Left lung (tissue), 10 donors: ENCODE measurements around the gene TANC1. TPM values are rescaled to one million over a fixed set of nuclear protein-coding genes. Genes with fewer than 3 reads are reported as not detected.

ENCODE experiments used
- ATAC-seq: fragments of 200-7000 bp; cut with Tn5 transposase; one replicate; pipeline ENCODE4 v1.9.1; 2020; ENCODE audit warnings: moderate library complexity
- DNase-seq, 4 donors: peaks; one replicate each; pipeline ENCODE4 v3.0.0-alpha.2; 2013 to 2020
- H3K27ac ChIP-seq, 2 donors: fragments of 200-600 bp; sonication (generic) in 1 of 2; one replicate each; pipeline versions ENCODE4 v1.5.0 to v1.8.0; 2020 to 2021
- H3K27me3 ChIP-seq, 2 donors: fragments of 200-600 bp; sonication (generic) in 1 of 2; one replicate each; pipeline versions ENCODE4 v1.5.0 to v1.8.0; 2020 to 2021
- H3K36me3 ChIP-seq, 2 donors: fragments of 200-600 bp; sonication (generic) in 1 of 2; one replicate each; pipeline versions ENCODE4 v1.5.0 to v1.8.0; 2020 to 2021
- H3K4me1 ChIP-seq, 2 donors: fragments of 200-600 bp; one replicate each; pipeline ENCODE4 v1.8.0; 2021
- H3K4me3 ChIP-seq, 2 donors: fragments of 200-600 bp; sonication (generic) in 1 of 2; one replicate each; pipeline versions ENCODE4 v1.5.0 to v1.8.0; 2020 to 2021; ENCODE audit warnings: mild to moderate bottlenecking in 1 of 2
- H3K9me3 ChIP-seq, 2 donors: fragments of 200-600 bp; sonication (generic) in 1 of 2; one replicate each; pipeline versions ENCODE4 v1.5.0 to v1.8.0; 2020 to 2021
- intact Hi-C, 2 donors: fragments of 100-400 bp; cut with DNase I; formaldehyde crosslinking; loops; one replicate each; pipeline versions ENCODE4 v1.11.2 to v1.14.2; 2022
- polyA plus RNA-seq, 6 donors: library from polyadenylated mRNA; unstranded; fragments of 120-200 nt; gene quantifications; one replicate each; pipeline ENCODE4 v1.2.1, GENCODE V29; 2013; ENCODE audit not compliant: insufficient read length in 6 of 6
- total RNA-seq, 2 donors: library from RNA; stranded (reverse); fragmentation: NEBNext Ultra II Directional; extraction: Animal tissue kit (Norgen Biotek cat#: 25700); gene quantifications; one replicate each; pipeline ENCODE4 v1.2.1, GENCODE V29; 2021
- TF ChIP-seq, protein P1 (sequence below), 2 donors: fragments of 200-600 bp; sonication (generic) in 1 of 2; IDR thresholded peaks; one replicate each; pipeline versions ENCODE4 v1.5.0 to v1.8.0; 2021; ENCODE audit warnings: antibody characterized with exemption in 2 of 2
- donor health status: DM: no; HTN: yes; CAD: no.
- donor health status: DM: no; HTN: no; CAD: no.

The TANC1 gene
- total and polyA plus RNA-seq, 8 donors = 40.1 to 76.6 (median 53.3) TPM

DNA sequence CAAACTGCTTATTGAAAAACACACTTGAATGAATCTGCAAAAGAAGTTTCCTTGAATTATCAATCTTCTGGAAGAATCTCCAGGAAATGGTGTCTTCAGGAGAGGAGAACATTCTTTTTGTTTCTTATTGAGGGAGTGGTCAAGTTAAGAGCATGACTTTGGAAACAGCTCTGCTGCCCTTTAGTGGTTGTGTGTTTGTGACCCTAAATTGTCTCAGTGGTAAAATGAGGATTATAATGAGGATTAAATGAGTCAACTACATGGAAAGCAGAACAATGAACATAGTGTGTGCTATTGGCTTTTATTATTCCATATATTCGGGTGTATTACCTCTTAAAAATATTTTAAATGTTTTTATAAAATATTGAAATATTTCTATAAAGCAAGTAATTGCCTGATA is 44.8 kb upstream of the TANC1 start:
- intact Hi-C loops = no loop called here
- Histone ChIP-seq H3K27ac (no peak overlapping the region), H3K36me3 (no peaks in the 10 kb centered on the region), H3K27me3 (no peaks in the 10 kb centered on the region), H3K4me1 (no peaks in the 10 kb centered on the region), H3K4me3 (no peak overlapping the region), H3K9me3 (no peaks in the 10 kb centered on the region)
- no peak for ATAC-seq
- TF ChIP-seq, protein P1, sequence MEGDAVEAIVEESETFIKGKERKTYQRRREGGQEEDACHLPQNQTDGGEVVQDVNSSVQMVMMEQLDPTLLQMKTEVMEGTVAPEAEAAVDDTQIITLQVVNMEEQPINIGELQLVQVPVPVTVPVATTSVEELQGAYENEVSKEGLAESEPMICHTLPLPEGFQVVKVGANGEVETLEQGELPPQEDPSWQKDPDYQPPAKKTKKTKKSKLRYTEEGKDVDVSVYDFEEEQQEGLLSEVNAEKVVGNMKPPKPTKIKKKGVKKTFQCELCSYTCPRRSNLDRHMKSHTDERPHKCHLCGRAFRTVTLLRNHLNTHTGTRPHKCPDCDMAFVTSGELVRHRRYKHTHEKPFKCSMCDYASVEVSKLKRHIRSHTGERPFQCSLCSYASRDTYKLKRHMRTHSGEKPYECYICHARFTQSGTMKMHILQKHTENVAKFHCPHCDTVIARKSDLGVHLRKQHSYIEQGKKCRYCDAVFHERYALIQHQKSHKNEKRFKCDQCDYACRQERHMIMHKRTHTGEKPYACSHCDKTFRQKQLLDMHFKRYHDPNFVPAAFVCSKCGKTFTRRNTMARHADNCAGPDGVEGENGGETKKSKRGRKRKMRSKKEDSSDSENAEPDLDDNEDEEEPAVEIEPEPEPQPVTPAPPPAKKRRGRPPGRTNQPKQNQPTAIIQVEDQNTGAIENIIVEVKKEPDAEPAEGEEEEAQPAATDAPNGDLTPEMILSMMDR (IDR thresholded peaks at IDR 0.05) = no peak
- no peak for DNase-seq

DNA sequence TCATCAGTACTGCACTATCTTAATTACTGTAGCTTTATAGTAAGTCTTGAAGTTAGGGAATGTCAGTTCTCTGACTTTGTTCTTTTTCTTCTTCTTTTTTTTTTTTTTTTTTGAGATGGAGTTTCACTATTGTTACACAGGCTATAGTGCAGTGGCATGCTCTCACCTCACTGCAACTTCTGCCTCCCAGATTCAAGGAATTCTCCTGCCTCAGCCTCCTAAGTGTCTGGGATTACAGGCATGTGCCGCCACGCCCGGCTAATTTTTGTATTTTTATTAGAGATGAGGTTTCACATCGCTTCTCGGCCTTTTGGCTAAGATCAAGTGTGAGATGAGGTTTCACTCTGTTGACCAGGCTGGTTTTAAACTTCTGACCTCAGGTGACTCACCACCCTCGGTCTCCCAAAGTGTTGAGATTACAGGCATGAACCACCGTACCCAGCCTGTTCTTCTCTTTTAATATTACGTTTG is 41.9 kb upstream of the TANC1 start:
- DNase-seq (no peak), ATAC-seq (peak; percentile 73)
- no peaks in the 10 kb centered on the region for H3K36me3 ChIP-seq
- no peak overlapping the region for H3K27ac ChIP-seq
- intact Hi-C loops = no loop called here
- H3K27me3 ChIP-seq = no peaks in the 10 kb centered on the region
- H3K9me3 ChIP-seq = no peaks in the 10 kb centered on the region
- no peak overlapping the region for H3K4me3 ChIP-seq
- H3K4me1 ChIP-seq = no peaks in the 10 kb centered on the region
- TF ChIP-seq, protein P1 (IDR thresholded peaks at IDR 0.05) = no peak

DNA sequence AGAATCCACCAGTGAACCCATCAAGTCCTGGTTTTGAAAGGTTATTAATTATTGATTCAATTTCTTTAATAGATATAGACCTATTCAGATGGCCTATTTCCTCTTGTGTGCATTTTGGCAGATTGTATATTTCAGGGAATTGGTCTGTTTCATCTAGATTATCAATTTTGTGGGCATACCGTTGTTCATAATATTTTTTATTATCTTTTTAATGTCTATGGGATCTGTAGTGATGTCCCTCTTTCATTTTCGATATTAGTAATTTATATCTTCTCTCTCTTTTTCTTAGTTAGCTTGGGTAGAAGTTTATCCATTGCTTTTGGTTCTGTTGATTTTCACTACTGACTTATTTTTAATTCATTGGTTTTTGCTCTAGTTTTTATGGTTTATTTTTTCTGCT is 39.9 kb upstream of the TANC1 start:
- no peaks in the 10 kb centered on the region for H3K9me3 ChIP-seq
- H3K27me3 ChIP-seq = no peaks in the 10 kb centered on the region
- H3K4me1 ChIP-seq = no peaks in the 10 kb centered on the region
- H3K36me3 ChIP-seq = no peaks in the 10 kb centered on the region
- DNase-seq = no peak
- TF ChIP-seq, protein P1 (IDR thresholded peaks at IDR 0.05) = no peak
- no peak overlapping the region for H3K4me3 ChIP-seq
- no peak for ATAC-seq
- H3K27ac ChIP-seq = no peak overlapping the region
- intact Hi-C loops = no loop called here

DNA sequence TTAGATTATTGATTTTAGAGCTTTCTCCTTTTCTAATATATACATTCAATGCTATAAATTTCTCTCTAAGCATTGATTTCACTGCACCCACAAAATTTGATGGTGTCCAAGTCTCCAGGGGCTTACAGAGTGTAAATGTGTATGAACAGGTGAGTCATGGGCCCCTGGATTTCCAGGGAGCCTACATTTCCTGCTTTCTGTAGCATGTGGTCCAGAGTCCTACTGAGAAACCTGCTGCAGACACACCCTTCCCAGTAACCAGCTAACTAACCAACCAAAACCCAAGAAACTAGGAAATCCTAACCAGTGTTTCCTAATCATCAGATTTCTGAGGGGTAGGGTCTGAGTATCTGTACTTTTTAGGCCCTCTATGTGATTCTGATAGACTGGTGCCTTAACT is 39.5 kb upstream of the TANC1 start:
- Histone ChIP-seq H3K36me3 (no peaks in the 10 kb centered on the region), H3K4me1 (no peaks in the 10 kb centered on the region), H3K27ac (no peak overlapping the region), H3K9me3 (no peaks in the 10 kb centered on the region), H3K4me3 (no peak overlapping the region), H3K27me3 (no peaks in the 10 kb centered on the region)
- intact Hi-C loops = no loop called here
- ATAC-seq = no peak
- TF ChIP-seq, protein P1 (IDR thresholded peaks at IDR 0.05) = no peak
- DNase-seq = no peak

DNA sequence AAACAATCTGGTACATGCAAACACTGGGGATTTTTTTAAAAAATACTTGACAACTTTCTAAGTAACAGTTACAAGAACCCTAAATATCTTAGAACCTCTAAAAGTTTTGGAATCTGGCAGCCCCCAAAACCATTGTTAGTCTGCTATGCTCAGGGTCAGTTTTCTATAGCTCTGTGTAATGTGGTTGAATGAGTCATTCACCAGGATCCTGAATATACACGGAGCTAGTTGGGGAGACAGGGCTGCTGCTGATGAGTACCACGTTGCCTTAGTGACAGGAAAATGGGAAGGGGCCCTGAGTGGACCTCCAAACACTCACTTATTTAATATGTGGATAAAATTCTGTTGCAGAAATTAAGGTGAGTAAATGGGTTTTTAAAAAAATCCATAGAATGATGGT is 36.9 kb upstream of the TANC1 start:
- Histone ChIP-seq H3K9me3 (no peaks in the 10 kb centered on the region), H3K27ac (no peak overlapping the region), H3K4me3 (no peak overlapping the region), H3K36me3 (no peaks in the 10 kb centered on the region), H3K4me1 (no peaks in the 10 kb centered on the region), H3K27me3 (no peaks in the 10 kb centered on the region)
- DNase-seq (no peak), ATAC-seq (peak; percentile 38)
- intact Hi-C loops = no loop called here
- TF ChIP-seq, protein P1 (IDR thresholded peaks at IDR 0.05) = no peak
